GM18858 (cell line): Measurements from ENCODE around the gene CACNA1I.

Experiments
- ATAC-seq: cut with Tn5 transposase; IDR thresholded peaks from one replicate; pipeline ENCODE4 v1.9.1; 2021; ENCODE audit not compliant: unreplicated experiment

Gene CACNA1I

GRCh38 chr22:39646398-39647063 is 76.0 kb downstream of the CACNA1I start:
- no peak for ATAC-seq

DNA sequence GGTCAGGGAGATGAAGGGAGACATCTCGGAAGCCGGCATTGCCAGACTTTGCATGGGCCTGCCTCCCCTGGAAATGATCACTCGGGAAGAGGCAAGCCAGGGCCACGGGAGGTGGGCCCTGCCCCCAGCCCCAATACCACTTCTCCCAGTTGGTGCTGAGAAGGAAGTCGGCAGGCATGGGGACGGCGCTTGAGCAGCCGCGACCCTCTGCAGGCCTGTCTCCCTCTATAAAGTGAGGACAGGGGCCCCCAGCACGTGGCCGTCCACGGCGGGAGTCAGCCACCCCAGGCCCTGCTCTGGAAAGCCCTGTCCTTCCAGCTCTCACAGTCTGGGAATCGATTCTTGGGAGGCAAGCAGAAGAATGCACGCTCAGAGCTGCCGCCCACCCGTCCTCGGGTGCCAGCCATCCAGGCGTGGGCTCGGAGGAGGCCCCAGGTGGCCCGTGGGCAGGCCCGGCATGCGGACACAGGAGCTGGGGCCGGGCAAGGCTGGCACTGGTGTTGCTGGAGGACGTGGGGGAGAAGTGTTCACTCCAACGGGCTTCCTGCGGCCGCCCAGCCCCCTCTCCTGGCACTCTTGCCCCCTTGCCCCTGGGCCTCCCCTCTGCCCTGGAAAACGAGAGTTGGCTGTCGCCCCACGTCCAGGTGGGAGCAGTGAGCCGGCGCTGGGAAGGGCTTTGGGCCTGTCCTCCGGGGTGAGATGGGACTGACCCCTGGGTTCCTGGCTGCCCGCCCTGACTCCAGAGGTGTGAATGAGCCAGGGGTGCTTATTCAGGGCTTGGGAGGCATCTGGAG is 77.5 kb downstream of the CACNA1I start:
- no peak for ATAC-seq

- ATAC-seq: no peak
Measured at GRCh38 chr22:39648630-39648950, 78.0 kb downstream of the CACNA1I start.

DNA sequence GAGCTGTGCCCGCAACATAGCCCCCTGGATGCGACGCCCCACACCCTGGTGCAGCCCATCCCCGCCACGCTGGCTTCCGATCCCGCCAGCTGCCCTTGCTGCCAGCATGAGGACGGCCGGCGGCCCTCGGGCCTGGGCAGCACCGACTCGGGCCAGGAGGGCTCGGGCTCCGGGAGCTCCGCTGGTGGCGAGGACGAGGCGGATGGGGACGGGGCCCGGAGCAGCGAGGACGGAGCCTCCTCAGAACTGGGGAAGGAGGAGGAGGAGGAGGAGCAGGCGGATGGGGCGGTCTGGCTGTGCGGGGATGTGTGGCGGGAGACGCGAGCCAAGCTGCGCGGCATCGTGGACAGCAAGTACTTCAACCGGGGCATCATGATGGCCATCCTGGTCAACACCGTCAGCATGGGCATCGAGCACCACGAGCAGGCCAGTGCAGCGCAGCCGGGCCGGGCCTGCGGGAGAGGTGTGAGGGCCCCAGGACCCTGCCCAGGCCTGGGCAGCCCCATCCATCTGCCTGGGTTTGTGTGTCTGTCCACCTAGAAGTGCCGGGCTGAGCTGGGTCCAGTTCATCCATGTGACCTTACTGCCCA is 79.0 kb downstream of the CACNA1I start:
- no peak for ATAC-seq

- ATAC-seq: no peak
Measured at GRCh38 chr22:39651053-39651996, 80.8 kb downstream of the CACNA1I start.

DNA sequence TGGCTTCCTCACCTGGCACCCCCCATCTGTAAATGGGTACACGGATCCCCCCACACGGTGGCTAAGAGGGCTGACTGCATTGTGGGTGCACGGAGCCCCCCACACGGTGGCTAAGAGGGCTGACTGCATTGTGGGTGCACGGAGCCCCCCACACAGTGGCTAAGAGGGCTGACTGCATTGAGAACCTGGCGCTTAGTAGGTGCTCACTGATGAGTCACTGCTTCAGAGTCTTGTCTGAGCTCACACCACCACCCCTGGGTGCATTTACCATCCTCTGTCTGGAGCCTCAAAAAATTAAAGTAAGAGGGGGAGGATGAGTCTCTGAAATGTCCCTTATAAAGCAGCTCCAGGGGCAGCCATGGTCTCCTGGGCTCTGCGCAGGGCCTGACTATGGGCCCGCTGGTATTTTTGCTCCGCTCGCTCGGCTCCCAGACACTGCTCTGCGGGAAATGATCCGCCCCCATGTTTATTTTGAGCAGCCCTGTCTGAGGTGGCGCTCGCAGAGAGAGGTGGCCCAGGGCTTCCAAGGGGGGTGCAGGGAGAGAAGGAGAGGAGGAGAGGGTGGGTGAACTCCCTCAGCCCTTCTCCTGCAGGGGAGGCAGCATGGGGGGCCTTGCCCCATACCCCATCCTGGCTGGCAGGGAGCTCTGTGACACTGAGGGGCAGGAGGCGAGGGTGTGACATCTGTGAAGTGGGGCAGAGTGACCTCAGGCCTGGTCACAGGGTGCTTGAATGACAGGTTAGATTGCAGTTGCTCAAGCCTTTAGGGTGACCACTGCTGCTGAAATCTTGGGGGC is 82.6 kb downstream of the CACNA1I start:
- ATAC-seq: no peak

DNA sequence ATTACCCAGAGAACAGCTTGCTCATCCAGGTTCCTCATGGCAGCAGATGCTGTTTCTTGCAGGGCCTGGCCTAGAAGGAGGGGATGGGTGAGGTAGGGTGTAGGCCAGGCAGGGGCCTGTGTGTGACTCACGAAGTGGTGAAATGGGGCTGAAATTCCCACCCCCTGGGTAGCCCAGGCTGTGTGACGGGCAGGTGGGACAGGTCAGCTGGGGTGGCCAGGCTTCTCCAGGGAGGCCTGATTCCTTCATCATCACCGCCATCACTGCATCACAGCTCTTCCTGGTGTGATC is 83.2 kb downstream of the CACNA1I start:
- ATAC-seq: no peak

DNA sequence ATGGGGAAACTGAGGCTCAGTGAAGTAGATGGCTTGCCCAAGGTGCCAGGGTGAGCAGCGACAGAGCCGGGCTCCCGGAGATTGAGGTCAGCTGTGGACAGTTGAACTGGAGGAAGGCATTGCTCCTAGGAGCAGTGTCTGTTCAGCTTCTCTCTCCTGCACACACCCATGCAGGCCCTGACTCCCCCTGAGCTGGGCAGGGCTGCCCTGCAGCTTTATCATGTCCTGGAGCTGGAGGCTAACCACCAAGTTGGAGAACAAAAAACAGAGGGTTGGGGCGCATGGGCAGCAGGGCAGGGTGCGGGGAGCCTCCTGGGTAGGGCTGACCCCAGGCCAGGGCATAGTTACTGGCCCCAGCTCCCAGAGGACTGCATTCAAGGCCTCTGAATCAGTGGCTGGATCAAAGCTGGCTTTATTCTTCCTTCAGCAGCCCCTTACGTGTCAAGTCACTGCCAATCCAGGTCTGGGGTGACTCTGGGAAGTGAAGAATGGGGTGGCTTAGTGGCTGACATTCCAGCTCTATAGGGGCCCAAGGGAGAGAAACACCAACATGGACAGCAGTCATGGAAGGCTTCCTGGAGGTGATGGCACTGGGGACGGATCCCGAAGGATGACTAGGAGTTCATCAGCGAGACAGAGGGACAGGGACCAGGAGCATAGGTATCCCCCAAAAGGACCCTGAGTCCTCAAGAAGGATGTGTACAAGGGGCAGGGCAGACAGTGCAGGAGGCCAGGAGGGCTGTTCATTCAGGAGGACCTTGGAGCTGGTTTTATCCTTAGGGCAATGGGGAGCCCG is 83.8 kb downstream of the CACNA1I start:
- ATAC-seq: no peak

DNA sequence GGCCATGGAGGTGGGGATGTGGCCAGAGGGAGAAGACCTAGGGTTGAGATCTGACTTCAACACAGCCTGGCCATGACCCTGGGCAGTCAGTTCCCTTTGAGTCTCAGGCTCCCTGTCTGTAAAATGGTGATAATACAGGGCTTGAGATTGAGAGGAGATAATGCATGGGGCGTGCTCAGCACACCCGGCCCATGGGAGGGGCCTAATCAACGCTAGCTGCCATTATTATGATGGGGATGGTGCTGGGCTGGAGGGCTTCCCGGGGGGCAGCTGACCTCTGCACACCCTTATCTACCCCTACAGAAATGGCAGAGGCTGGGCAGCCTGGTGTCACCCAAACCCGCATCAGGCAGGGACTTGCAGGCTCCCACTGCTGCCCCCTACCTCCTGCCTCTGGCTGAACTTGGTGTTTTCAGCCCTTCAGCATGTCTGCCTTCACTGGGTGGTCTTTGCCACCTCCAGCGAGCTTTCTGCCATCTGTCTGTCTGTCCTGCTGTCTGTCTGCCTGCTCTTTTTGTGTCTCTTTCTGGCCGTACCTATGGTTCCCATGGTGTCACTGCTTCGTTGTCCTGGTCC is 84.5 kb downstream of the CACNA1I start:
- ATAC-seq: no peak

GRCh38 chr22:39655831-39656230 is 85.3 kb downstream of the CACNA1I start:
- no peak for ATAC-seq

GRCh38 chr22:39656495-39657490 is 86.2 kb downstream of the CACNA1I start:
- no peak for ATAC-seq

- ATAC-seq: no peak
Measured at GRCh38 chr22:39658367-39658766, 87.8 kb downstream of the CACNA1I start.

DNA sequence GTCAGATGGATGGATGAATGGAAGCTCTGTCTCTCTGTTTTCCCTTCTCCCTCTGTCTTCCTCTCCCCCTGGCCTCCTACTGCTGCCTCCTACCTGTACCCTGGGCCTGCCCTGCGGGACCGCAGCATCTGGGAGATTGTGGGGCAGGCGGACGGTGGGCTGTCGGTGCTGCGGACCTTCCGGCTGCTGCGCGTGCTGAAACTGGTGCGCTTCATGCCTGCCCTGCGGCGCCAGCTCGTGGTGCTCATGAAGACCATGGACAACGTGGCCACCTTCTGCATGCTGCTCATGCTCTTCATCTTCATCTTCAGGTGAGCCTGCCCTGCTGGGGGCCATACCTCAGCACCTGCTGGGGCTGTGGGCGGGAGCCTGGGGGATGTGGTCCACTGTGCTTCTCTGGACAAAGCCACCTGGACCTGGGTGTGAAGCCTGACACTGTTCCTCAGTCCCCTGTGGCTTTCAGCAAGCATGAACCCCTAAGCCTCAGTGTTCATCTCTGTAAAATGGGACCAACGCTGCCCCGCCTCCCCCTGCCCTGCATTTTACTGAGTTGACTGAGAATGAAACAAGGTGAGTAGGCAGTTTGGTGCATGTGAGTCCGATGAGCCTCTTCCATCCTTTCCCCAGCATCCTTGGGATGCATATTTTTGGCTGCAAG is 88.4 kb downstream of the CACNA1I start:
- ATAC-seq: no peak

GRCh38 chr22:39661501-39661841 is 90.9 kb downstream of the CACNA1I start:
- ATAC-seq: no peak

DNA sequence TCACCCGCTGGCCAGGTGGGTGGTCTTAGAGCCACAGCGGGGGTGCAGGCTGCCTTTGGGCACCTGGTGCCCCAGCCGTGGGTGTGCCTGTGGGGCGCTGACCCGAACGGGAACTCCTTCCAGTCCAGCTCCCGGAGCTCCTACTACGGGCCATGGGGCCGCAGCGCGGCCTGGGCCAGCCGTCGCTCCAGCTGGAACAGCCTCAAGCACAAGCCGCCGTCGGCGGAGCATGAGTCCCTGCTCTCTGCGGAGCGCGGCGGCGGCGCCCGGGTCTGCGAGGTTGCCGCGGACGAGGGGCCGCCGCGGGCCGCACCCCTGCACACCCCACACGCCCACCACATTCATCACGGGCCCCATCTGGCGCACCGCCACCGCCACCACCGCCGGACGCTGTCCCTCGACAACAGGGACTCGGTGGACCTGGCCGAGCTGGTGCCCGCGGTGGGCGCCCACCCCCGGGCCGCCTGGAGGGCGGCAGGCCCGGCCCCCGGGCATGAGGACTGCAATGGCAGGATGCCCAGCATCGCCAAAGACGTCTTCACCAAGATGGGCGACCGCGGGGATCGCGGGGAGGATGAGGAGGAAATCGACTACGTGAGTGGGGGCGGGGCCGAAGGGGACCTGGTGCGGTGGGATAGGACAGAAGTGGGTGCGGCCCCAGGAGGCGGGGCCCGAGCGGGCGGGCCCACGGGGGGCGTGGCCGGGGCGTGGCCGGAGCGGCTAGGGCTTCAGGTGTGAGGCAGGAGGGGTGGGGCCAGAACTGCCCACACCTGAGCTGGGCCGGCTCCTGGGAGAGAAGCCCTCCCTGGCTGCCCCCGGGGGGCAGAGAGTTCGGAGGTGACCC is 91.5 kb downstream of the CACNA1I start:
- no peak for ATAC-seq

DNA sequence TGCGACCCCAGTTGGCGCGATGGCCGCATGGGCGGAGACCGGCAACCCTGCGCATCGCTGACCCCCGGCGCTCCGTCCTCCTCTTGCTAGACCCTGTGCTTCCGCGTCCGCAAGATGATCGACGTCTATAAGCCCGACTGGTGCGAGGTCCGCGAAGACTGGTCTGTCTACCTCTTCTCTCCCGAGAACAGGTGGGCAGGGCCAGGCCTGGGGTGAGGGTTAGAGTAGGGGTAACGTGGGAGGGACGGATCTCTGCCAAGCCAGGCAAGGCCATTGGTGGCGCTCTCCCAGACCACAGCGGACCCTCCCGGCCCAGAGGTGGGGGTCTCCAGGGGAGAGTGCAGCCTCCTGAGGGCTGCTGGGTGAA is 92.1 kb downstream of the CACNA1I start:
- ATAC-seq: no peak

DNA sequence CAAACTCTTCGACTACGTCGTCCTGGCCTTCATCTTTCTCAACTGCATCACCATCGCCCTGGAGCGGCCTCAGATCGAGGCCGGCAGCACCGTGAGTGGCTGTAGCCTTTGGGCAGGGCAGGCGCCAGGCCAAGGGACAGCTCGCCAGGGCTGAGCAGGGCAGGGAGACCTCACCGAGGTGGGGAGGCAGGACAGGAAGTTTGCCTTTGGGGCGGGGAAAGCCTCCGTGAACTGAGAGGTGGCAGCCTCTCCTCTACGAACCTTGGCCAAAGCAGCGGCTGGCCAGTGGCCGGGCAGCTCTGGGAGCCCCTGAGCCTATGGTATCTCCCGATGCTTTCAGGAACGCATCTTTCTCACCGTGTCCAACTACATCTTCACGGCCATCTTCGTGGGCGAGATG is 93.2 kb downstream of the CACNA1I start:
- ATAC-seq: no peak
